ENCODE data around the gene SLC44A1. TPM values are rescaled to one million over a fixed set of nuclear protein-coding genes. Genes with fewer than 3 reads are reported as not detected.

The SLC44A1 gene
- total and polyA plus RNA-seq, 10 of the 15 experiments (the other 5 are each of a cell fraction or from before 2014, with no cell fraction given): 2.4 to 21.2 (median 12.4) TPM

DNA sequence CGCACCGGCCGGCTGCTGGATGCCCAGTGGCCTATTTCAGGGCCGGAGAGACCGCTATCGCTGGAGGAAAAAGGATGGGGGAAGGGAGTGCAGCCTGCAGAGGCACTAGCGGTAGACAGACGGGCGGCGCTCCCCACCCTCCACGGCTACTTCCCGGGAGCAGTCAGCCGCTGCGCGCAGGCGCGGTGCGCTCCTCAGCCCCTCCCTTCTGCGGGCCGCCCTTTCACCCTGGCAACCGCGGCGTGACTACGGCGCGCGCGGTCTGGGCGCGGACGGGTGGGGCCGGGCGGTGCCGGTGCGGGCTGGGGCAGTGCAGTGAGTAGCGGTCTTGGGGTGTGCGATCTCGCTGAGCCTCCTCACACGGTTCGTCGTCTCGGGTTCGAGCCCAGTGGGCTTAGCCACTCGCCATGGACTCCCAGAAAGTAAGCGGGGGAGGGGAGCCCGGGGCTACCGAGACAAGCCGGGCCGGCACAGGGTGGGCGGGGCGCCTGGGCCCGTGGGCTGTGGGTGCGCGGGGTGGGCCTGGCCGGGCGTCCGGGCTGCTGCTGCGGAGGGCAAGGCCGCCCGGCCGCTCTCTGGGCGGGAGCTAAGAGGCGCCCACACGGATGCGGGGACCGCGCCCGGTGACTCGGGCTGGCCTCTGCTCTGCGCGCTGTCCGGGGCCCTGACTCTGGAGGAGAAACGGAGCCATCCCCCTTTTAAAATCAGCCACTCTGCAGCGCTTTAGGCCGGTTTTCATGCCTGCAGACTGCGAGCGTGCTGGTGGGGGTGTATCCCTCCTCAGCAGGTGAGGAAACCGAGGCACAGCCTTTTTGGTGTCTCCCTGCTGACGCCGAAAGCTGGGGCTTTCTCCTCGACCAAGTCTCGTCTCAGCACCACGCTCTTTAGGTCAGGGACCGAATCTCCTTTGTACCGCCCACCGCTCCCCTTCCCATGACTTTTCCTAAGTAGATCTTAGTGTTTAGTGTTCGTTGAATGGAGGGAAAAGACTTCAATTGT, 203.7 kb downstream of the SLC44A1 start, which contains the start of gene FSD1L (continued):
- no peak for TF ChIP-seq CUX1 (IDR thresholded peaks at IDR 0.05; ENCODE audit: insufficient replicate concordance, low read depth, low read length)
- no peak for TF ChIP-seq CHD1 (IDR thresholded peaks at IDR 0.05; ENCODE audit: low read depth, low read length)
- TF ChIP-seq, protein P1, sequence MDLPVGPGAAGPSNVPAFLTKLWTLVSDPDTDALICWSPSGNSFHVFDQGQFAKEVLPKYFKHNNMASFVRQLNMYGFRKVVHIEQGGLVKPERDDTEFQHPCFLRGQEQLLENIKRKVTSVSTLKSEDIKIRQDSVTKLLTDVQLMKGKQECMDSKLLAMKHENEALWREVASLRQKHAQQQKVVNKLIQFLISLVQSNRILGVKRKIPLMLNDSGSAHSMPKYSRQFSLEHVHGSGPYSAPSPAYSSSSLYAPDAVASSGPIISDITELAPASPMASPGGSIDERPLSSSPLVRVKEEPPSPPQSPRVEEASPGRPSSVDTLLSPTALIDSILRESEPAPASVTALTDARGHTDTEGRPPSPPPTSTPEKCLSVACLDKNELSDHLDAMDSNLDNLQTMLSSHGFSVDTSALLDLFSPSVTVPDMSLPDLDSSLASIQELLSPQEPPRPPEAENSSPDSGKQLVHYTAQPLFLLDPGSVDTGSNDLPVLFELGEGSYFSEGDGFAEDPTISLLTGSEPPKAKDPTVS (IDR thresholded peaks at IDR 0.05; ENCODE audit: low read depth, low read length): no peak
- no peak for TF ChIP-seq TCF7 (IDR thresholded peaks at IDR 0.05; ENCODE audit: borderline replicate concordance)
- no peak for TF ChIP-seq IRF5 (IDR thresholded peaks at IDR 0.05; ENCODE audit: borderline replicate concordance)
- TF ChIP-seq, protein P2, sequence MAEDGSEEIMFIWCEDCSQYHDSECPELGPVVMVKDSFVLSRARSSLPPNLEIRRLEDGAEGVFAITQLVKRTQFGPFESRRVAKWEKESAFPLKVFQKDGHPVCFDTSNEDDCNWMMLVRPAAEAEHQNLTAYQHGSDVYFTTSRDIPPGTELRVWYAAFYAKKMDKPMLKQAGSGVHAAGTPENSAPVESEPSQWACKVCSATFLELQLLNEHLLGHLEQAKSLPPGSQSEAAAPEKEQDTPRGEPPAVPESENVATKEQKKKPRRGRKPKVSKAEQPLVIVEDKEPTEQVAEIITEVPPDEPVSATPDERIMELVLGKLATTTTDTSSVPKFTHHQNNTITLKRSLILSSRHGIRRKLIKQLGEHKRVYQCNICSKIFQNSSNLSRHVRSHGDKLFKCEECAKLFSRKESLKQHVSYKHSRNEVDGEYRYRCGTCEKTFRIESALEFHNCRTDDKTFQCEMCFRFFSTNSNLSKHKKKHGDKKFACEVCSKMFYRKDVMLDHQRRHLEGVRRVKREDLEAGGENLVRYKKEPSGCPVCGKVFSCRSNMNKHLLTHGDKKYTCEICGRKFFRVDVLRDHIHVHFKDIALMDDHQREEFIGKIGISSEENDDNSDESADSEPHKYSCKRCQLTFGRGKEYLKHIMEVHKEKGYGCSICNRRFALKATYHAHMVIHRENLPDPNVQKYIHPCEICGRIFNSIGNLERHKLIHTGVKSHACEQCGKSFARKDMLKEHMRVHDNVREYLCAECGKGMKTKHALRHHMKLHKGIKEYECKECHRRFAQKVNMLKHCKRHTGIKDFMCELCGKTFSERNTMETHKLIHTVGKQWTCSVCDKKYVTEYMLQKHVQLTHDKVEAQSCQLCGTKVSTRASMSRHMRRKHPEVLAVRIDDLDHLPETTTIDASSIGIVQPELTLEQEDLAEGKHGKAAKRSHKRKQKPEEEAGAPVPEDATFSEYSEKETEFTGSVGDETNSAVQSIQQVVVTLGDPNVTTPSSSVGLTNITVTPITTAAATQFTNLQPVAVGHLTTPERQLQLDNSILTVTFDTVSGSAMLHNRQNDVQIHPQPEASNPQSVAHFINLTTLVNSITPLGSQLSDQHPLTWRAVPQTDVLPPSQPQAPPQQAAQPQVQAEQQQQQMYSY (CRISPR knock-in tag; IDR thresholded peaks at IDR 0.05): no peak
- TF ChIP-seq, protein P3, sequence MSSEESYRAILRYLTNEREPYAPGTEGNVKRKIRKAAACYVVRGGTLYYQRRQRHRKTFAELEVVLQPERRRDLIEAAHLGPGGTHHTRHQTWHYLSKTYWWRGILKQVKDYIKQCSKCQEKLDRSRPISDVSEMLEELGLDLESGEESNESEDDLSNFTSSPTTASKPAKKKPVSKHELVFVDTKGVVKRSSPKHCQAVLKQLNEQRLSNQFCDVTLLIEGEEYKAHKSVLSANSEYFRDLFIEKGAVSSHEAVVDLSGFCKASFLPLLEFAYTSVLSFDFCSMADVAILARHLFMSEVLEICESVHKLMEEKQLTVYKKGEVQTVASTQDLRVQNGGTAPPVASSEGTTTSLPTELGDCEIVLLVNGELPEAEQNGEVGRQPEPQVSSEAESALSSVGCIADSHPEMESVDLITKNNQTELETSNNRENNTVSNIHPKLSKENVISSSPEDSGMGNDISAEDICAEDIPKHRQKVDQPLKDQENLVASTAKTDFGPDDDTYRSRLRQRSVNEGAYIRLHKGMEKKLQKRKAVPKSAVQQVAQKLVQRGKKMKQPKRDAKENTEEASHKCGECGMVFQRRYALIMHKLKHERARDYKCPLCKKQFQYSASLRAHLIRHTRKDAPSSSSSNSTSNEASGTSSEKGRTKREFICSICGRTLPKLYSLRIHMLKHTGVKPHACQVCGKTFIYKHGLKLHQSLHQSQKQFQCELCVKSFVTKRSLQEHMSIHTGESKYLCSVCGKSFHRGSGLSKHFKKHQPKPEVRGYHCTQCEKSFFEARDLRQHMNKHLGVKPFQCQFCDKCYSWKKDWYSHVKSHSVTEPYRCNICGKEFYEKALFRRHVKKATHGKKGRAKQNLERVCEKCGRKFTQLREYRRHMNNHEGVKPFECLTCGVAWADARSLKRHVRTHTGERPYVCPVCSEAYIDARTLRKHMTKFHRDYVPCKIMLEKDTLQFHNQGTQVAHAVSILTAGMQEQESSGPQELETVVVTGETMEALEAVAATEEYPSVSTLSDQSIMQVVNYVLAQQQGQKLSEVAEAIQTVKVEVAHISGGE (CRISPR knock-in tag; IDR thresholded peaks at IDR 0.05): no peak

Measured in GM12878 (cell line).